ENCODE results near the gene SCN4A. TPM values are rescaled to one million over a fixed set of nuclear protein-coding genes. Genes with fewer than 3 reads are reported as not detected.

Gene SCN4A
- total RNA-seq, 1 experiment from 2014 or later: 1.4 TPM

DNA sequence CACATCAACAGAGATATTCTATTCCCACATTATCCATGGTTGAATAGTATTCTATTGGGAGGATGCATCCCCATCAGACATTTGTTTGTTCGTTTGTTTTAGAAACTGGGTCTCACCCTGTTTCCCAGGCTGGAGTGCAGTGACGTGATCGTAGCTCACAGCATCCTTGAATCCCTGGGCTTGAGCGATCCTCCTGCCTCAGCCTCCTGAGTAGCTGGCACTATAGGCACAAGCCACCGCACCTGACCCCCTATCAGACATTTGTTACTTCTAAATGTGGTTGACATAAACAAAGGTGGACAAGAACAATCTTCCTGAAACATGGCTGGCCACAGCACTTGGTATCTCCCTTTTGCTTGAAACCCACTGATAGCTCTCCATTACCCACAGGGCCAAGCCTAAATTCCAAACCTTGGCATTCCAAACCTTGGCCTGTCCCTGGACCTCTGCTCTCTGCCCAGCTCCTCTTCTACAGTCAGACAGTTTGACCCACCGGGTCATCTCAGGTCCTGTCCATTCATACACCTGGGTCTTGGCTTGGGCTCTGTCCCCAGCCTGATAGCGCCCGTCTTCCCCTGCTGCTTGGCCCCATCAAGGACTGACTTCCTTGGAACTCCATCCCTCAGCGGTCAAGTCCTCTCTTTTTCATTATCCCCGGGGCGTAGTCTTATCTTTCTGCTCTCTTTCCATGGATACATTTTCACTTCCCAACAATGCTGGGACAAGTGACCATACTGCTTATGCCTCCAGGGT is 23.9 kb upstream of the SCN4A start:
- intact Hi-C loops (cut with micrococcal nuclease; ENCODE audit: unreplicated experiment): no loop called here
- no peaks in the 10 kb centered on the region for H3K79me2 ChIP-seq (ENCODE audit: low read depth)
- H4K20me1 ChIP-seq (ENCODE audit: insufficient read depth): no peaks in the 10 kb centered on the region
- TF ChIP-seq, protein P1, sequence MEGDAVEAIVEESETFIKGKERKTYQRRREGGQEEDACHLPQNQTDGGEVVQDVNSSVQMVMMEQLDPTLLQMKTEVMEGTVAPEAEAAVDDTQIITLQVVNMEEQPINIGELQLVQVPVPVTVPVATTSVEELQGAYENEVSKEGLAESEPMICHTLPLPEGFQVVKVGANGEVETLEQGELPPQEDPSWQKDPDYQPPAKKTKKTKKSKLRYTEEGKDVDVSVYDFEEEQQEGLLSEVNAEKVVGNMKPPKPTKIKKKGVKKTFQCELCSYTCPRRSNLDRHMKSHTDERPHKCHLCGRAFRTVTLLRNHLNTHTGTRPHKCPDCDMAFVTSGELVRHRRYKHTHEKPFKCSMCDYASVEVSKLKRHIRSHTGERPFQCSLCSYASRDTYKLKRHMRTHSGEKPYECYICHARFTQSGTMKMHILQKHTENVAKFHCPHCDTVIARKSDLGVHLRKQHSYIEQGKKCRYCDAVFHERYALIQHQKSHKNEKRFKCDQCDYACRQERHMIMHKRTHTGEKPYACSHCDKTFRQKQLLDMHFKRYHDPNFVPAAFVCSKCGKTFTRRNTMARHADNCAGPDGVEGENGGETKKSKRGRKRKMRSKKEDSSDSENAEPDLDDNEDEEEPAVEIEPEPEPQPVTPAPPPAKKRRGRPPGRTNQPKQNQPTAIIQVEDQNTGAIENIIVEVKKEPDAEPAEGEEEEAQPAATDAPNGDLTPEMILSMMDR (conservative IDR thresholded peaks at IDR 0.05): no peak
- no peak for TF ChIP-seq EZH2 (IDR thresholded peaks at IDR 0.05; ENCODE audit: low read depth)
- no peaks in the 10 kb centered on the region for H3K9me2 ChIP-seq (ENCODE audit: insufficient read depth)
- CTCF ChIA-PET: interaction anchor here (0.6 to 0.7 kb wide), 3 partner anchors 24 to 77 kb away, joined by 3 read pairs; partner anchors contain the start of gene ICAM2
- no peak overlapping the region for H3K27ac ChIP-seq
- no peak for DNase-seq
- no TSS peak for BruUV-seq (replicated peaks)
- POLR2A ChIA-PET (ENCODE audit: unreplicated experiment): no interaction called here
- H3K27me3 ChIP-seq (ENCODE audit: insufficient read depth, low read depth): peaks cover 33% of the 10 kb centered on the region
- H3K4me3 ChIP-seq: no peak overlapping the region
- no peaks in the 10 kb centered on the region for H3F3A ChIP-seq (ENCODE audit: insufficient read depth, low read depth)
- no peak overlapping the region for H2AFZ ChIP-seq
- 0 out of 2 replicates have a peak, but pooled peaks cover 3% of the 10 kb centered on the region for H3K4me1 ChIP-seq (replicated peaks; ENCODE audit: insufficient read depth)
- no peaks in the 10 kb centered on the region for H3K9me3 ChIP-seq (ENCODE audit: insufficient read depth, low read depth)
- H3K4me2 ChIP-seq: no peak overlapping the region
- H3K36me3 ChIP-seq (ENCODE audit: low read depth): no peaks in the 10 kb centered on the region

DNA sequence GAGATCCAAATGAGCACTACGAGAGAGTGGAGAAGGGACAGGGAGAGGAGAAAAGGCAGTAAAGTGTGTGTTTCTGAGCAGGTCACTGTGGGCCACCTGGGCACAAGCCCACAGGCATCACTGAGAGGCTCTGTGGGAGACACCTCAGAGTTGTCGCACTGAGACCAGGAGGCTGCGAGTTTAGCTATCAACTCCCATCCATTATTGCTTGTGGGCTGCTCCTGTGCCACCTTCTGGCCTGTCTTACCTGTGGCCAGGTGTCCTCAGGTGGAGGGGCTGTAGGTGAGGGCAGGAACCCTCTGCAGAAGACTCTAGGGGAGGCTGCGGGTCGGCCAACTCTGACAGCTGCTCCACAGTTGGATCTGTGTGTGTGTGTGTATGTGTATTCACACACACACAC is 22.9 kb upstream of the SCN4A start:
- Histone ChIP-seq H2AFZ (no peak overlapping the region), H3K4me2 (no peak overlapping the region), H3F3A (ENCODE audit: insufficient read depth, low read depth) (no peaks in the 10 kb centered on the region), H3K9me3 (ENCODE audit: insufficient read depth, low read depth) (no peaks in the 10 kb centered on the region), H3K4me3 (no peak overlapping the region), H4K20me1 (ENCODE audit: insufficient read depth) (no peaks in the 10 kb centered on the region), H3K36me3 (ENCODE audit: low read depth) (no peaks in the 10 kb centered on the region), H3K79me2 (ENCODE audit: low read depth) (no peaks in the 10 kb centered on the region), H3K27ac (no peak overlapping the region), H3K9me2 (ENCODE audit: insufficient read depth) (no peaks in the 10 kb centered on the region), H3K4me1 (replicated peaks; ENCODE audit: insufficient read depth) (no peaks in the 10 kb centered on the region), H3K27me3 (ENCODE audit: insufficient read depth, low read depth) (peaks cover 42% of the 10 kb centered on the region)
- TF ChIP-seq EZH2 (IDR thresholded peaks at IDR 0.05; ENCODE audit: low read depth): no peak
- TF ChIP-seq, protein P1 (conservative IDR thresholded peaks at IDR 0.05): no peak
- intact Hi-C loops (cut with micrococcal nuclease; ENCODE audit: unreplicated experiment): no loop called here
- no TSS peak for BruUV-seq (replicated peaks)
- ChIA-PET POLR2A (ENCODE audit: unreplicated experiment) (no interaction called here), CTCF (no interaction called here)
- no peak for DNase-seq

DNA sequence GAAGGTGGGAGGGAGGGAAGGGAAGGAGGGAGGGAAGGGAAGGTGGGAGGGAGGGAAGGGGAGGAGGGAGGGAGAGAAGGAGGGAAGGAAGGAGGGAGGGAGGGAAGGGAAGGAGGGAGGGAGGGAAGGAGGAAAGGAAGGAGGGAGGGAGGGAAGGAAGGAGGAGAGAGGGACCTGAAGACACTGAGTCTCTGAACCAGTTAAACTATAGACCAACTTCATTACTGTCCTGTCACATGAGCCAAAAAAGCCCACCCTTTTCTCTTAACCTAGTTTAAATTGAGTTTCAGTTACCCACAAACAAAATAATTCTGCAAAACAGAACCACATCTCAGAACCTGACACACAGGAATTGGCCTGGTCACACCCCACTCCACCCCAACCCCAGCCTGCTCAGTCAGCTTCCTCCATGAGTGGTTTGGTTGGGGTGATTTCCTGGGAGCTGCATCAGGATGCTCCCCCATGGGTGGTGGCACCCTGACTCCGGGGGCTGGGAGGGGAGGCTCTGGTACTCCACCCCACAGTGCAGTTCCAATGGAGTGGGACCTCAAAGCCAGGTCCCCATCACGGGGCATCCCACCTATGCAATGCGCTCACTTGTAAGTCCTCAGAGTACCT is 20.8 kb upstream of the SCN4A start:
- Histone ChIP-seq H4K20me1 (ENCODE audit: insufficient read depth) (no peaks in the 10 kb centered on the region), H3K4me1 (replicated peaks; ENCODE audit: insufficient read depth) (no peaks in the 10 kb centered on the region), H3F3A (ENCODE audit: insufficient read depth, low read depth) (no peaks in the 10 kb centered on the region), H3K27me3 (ENCODE audit: insufficient read depth, low read depth) (peaks cover 44% of the 10 kb centered on the region), H3K9me2 (ENCODE audit: insufficient read depth) (no peaks in the 10 kb centered on the region), H3K36me3 (ENCODE audit: low read depth) (no peaks in the 10 kb centered on the region), H3K4me3 (no peak overlapping the region), H3K79me2 (ENCODE audit: low read depth) (no peaks in the 10 kb centered on the region), H3K9me3 (ENCODE audit: insufficient read depth, low read depth) (no peaks in the 10 kb centered on the region), H3K4me2 (no peak overlapping the region), H2AFZ (no peak overlapping the region), H3K27ac (no peak overlapping the region)
- intact Hi-C loops (cut with micrococcal nuclease; ENCODE audit: unreplicated experiment): no loop called here
- POLR2A ChIA-PET (ENCODE audit: unreplicated experiment): no interaction called here
- CTCF ChIA-PET: interaction anchor here (0.9 kb wide), 1 partner anchor 81 kb away, joined by 4 read pairs; no protein-coding TSS in a partner anchor
- no peak for DNase-seq
- TF ChIP-seq, protein P1 (conservative IDR thresholded peaks at IDR 0.05): no peak
- TF ChIP-seq EZH2 (IDR thresholded peaks at IDR 0.05; ENCODE audit: low read depth): no peak
- no TSS peak for BruUV-seq (replicated peaks)

Measured in PC-9 (cell line).